ENCODE results near the gene PPP1R14C.
"Not testable (repeated sequence)": the region's sequence is repeated elsewhere in the genome, so short reads cannot be mapped to it uniquely, and the experiment has no call there.

GRCh38 chr6:150179907-150180424 is 37.1 kb downstream of the PPP1R14C start:
- TF ChIP-seq CTCF, EZH2phosphoT487, EZH2 (IDR thresholded peaks at IDR 0.05): not testable (repeated sequence)

All from neural progenitor cell (in vitro differentiated cells).